ENCODE results near the gene POLR2I. TPM values are rescaled to one million over a fixed set of nuclear protein-coding genes. Genes with fewer than 3 reads are reported as not detected.
A peak's percentile ranks its signal among the peaks of the same experiment; 100 is the strongest.
"Not testable (repeated sequence)": the region's sequence is repeated elsewhere in the genome, so short reads cannot be mapped to it uniquely, and the experiment has no call there.

The POLR2I gene
- polyA plus RNA-seq, 3 donors = 48.8 to 103 (median 51.8) TPM

GRCh38 chr19:36139120-36139472 lies 24.4 kb upstream of the POLR2I start:
- H3K27ac ChIP-seq (ENCODE audit: low read depth, low read length) = no peak overlapping the region
- 59 to 67% (median 64%) methylated on average over 7 of the region's 7 CpGs for WGBS, 3 donors

- no peak overlapping the region for H3K27ac ChIP-seq (ENCODE audit: low read depth, low read length)
- 59 to 73% (median 65%) methylated on average over 12 of the region's 12 CpGs for WGBS, 3 donors
Measured at GRCh38 chr19:36136964-36137686, 22.4 kb upstream of the POLR2I start.

- H3K27ac ChIP-seq (ENCODE audit: low read depth, low read length) = not testable (repeated sequence)
- 84 to 94% (median 92%) methylated on average over 4 of the region's 4 CpGs for WGBS, 3 donors
Measured at GRCh38 chr19:36134867-36135266, 20.2 kb upstream of the POLR2I start.

- WGBS, 3 donors = 45 to 72% (median 49%) methylated on average over 6 of the region's 6 CpGs
- peak overlapping the region; percentile 12 for H3K27ac ChIP-seq (ENCODE audit: low read depth, low read length)
Measured at GRCh38 chr19:36131221-36131620, 16.5 kb upstream of the POLR2I start.

- H3K27ac ChIP-seq (ENCODE audit: low read depth, low read length) = peak overlapping the region; percentile 48
- WGBS, 3 donors = 13 to 15% (median 13%) methylated on average over 10 of the region's 10 CpGs
Measured at GRCh38 chr19:36128392-36128736, 13.7 kb upstream of the POLR2I start.

- H3K27ac ChIP-seq (ENCODE audit: low read depth, low read length) = no peak overlapping the region
- 84 to 92% (median 86%) methylated on average over 9 of the region's 9 CpGs for WGBS, 3 donors
Measured at GRCh38 chr19:36125557-36125956, 10.9 kb upstream of the POLR2I start.

GRCh38 chr19:36121486-36122124 lies 6.9 kb upstream of the POLR2I start:
- 84 to 88% (median 87%) methylated on average over 47 to 49 of the region's 49 CpGs for WGBS, 3 donors
- no peak overlapping the region for H3K27ac ChIP-seq (ENCODE audit: low read depth, low read length)

- H3K27ac ChIP-seq (ENCODE audit: low read depth, low read length) = no peak overlapping the region
- WGBS, 3 donors = 90 to 96% (median 94%) methylated on average over 16 to 18 of the region's 18 CpGs
Measured at GRCh38 chr19:36120984-36121358, 6.3 kb upstream of the POLR2I start.

- WGBS, 3 donors = 89 to 91% (median 89%) methylated on average over 25 to 26 of the region's 26 CpGs
- no peak overlapping the region for H3K27ac ChIP-seq (ENCODE audit: low read depth, low read length)
Measured at GRCh38 chr19:36120092-36120983, 5.7 kb upstream of the POLR2I start.

GRCh38 chr19:36116344-36116637 lies 1.6 kb upstream of the POLR2I start:
- WGBS, 3 donors = 94 to 100% (median 97%) methylated on average over 1 of the region's 1 CpG
- no peak overlapping the region for H3K27ac ChIP-seq (ENCODE audit: low read depth, low read length)

- H3K27ac ChIP-seq (ENCODE audit: low read depth, low read length) = peak within 1 kb of the TSS; percentile 13
- 5 to 7% (median 5%) methylated on average over 48 to 59 of the region's 59 CpGs for WGBS, 3 donors
Measured at GRCh38 chr19:36115453-36116343, 1.0 kb upstream of the POLR2I start, which contains the start of gene TBCB. Gene TBCB (plus strand): TSS chr19:36115468. CDS start chr19:36115561, 93 bp downstream.

GRCh38 chr19:36113894-36114720 lies 568 bp downstream of the POLR2I start:
- peak overlapping the region; percentile 13 for H3K27ac ChIP-seq (ENCODE audit: low read depth, low read length)
- WGBS, 3 donors = 3 to 12% (median 10%) methylated on average over 48 of the region's 48 CpGs

- WGBS, 3 donors = 85 to 91% (median 89%) methylated on average over 34 of the region's 34 CpGs
- H3K27ac ChIP-seq (ENCODE audit: low read depth, low read length) = no peak overlapping the region
Measured at GRCh38 chr19:36113425-36113824, 1.2 kb downstream of the POLR2I start.

- no peak overlapping the region for H3K27ac ChIP-seq (ENCODE audit: low read depth, low read length)
- WGBS, 3 donors = 96 to 98% (median 96%) methylated on average over 10 of the region's 10 CpGs
Measured at GRCh38 chr19:36112678-36113077, 2.0 kb downstream of the POLR2I start.

- H3K27ac ChIP-seq (ENCODE audit: low read depth, low read length) = no peak overlapping the region
- 79 to 86% (median 85%) methylated on average over 11 to 13 of the region's 13 CpGs for WGBS, 3 donors
Measured at GRCh38 chr19:36111200-36111539, 3.5 kb downstream of the POLR2I start.

- WGBS, 3 donors = 38 to 92% methylated on average over 1 of the region's 1 CpG; no CpG with 5 or more reads in 1 of the 3 donors
Measured at GRCh38 chr19:36110487-36111199, 4.0 kb downstream of the POLR2I start, which contains the start of gene OVOL3. Gene OVOL3 (plus strand): TSS chr19:36111143. CDS start chr19:36111203, 60 bp downstream.

GRCh38 chr19:36108684-36109083 lies 6.0 kb downstream of the POLR2I start:
- H3K27ac ChIP-seq (ENCODE audit: low read depth, low read length) = no peak overlapping the region
- 96 to 97% (median 97%) methylated on average over 3 of the region's 3 CpGs for WGBS, 3 donors

More at GRCh38 chr19:36110487-36111199, 4.0 kb downstream of the POLR2I start, which contains the start of gene OVOL3:
- H3K27ac ChIP-seq (ENCODE audit: low read depth, low read length) = no peak within 1 kb of the TSS

All from adipose tissue (tissue), 3 donors.